NCI-H1105 treated with DMSO at 0.1 percent for 48 hours (cell line): ENCODE data around the gene NADSYN1.

Experiments used
- DNase-seq: peaks from one replicate; lab custom pipeline; 2025; lab: John Stamatoyannopoulos, UW

NADSYN1 gene

GRCh38 chr11:71548716-71549151 is 95.7 kb downstream of the NADSYN1 start:
- no peak for DNase-seq
